Neural crest cell (in vitro differentiated cells): ENCODE data around the gene SPDYE8. TPM values are rescaled to one million over a fixed set of nuclear protein-coding genes. Genes with fewer than 3 reads are reported as not detected.
"Not testable (repeated sequence)": the region's sequence is repeated elsewhere in the genome, so short reads cannot be mapped to it uniquely, and the experiment has no call there.

Source experiments
- DNase-seq: peaks from one replicate; pipeline ENCODE4 v3.0.0; 2021; ENCODE audit warnings: low read depth, mixed read lengths, low spot score
- H3K27ac Mint-ChIP-seq: one replicate; pipeline ENCODE4 v1.8.0; 2021; ENCODE audit warnings: mild to moderate bottlenecking, mixed read lengths; ENCODE audit not compliant: unreplicated experiment
- H3K27me3 Mint-ChIP-seq: 2 replicates; pipeline ENCODE4 v1.8.0; 2021; ENCODE audit warnings: low read depth, mild to moderate bottlenecking, mixed read lengths
- H3K36me3 Mint-ChIP-seq: 2 replicates; pipeline ENCODE4 v1.8.0; 2021; ENCODE audit warnings: low read depth, mild to moderate bottlenecking, mixed read lengths
- H3K4me1 Mint-ChIP-seq: 2 replicates; pipeline ENCODE4 v1.8.0; 2021; ENCODE audit warnings: mixed read lengths
- H3K4me3 Mint-ChIP-seq: one replicate; pipeline ENCODE4 v1.8.0; 2021; ENCODE audit warnings: mild to moderate bottlenecking, mixed read lengths
- H3K9me3 Mint-ChIP-seq: 2 replicates; pipeline ENCODE4 v1.8.0; 2021; ENCODE audit warnings: mixed read lengths
- long read RNA-seq: library from polyadenylated mRNA; unstranded; transcript quantifications from one replicate; pipeline ENCODE4 v2.0.0, GENCODE V29; 2020
- total RNA-seq: library from RNA; stranded (reverse); gene quantifications from 2 replicates; pipeline ENCODE4 v1.2.1, GENCODE V29; 2021

SPDYE8 gene, protein sequence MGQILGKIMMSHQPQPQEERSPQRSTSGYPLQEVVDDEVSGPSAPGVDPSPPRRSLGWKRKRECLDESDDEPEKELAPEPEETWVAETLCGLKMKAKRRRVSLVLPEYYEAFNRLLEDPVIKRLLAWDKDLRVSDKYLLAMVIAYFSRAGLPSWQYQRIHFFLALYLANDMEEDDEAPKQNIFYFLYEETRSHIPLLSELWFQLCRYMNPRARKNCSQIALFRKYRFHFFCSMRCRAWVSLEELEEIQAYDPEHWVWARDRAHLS
- total RNA-seq: not detected in 2 replicates
- long read RNA-seq: 0 reads

DNA sequence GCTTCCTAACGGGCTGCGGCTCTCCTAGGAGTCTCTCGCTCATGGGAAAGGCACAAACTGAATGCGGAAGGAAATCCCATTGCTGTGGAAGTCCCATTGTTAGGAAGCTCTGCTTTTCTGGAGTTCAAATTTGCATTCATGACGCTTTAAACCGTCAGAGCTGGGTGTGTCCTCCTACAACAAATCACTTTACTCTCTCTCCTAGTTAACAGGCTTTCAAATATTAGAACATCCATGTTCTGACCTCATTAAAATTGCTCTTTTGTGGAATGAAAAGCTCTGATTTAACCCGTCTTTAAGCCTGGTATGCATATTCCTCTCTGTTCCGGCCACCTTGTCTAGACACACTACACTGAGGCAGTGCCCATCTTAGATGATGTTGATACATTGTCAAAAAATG, at the start of gene SPDYE8:
Gene SPDYE8, minus strand, starts transcription at position 101 of the 400 bp plus-strand sequence. CDS start 1,800 bp downstream, outside the sequence.
- not testable (repeated sequence) for H3K27ac Mint-ChIP-seq, H3K4me3 Mint-ChIP-seq, DNase-seq, H3K9me3 Mint-ChIP-seq, H3K27me3 Mint-ChIP-seq, H3K4me1 Mint-ChIP-seq, H3K36me3 Mint-ChIP-seq

DNA sequence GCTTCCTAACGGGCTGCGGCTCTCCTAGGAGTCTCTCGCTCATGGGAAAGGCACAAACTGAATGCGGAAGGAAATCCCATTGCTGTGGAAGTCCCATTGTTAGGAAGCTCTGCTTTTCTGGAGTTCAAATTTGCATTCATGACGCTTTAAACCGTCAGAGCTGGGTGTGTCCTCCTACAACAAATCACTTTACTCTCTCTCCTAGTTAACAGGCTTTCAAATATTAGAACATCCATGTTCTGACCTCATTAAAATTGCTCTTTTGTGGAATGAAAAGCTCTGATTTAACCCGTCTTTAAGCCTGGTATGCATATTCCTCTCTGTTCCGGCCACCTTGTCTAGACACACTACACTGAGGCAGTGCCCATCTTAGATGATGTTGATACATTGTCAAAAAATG, 28.2 kb upstream of the SPDYE8 start, which contains the start of gene SPDYE11:
Gene SPDYE11, minus strand, starts transcription at position 101 of the 400 bp plus-strand sequence. CDS start 1,800 bp downstream, outside the sequence.
- H3K4me1 Mint-ChIP-seq, H3K27me3 Mint-ChIP-seq, H3K4me3 Mint-ChIP-seq, H3K27ac Mint-ChIP-seq, DNase-seq, H3K36me3 Mint-ChIP-seq, H3K9me3 Mint-ChIP-seq: not testable (repeated sequence)

DNA sequence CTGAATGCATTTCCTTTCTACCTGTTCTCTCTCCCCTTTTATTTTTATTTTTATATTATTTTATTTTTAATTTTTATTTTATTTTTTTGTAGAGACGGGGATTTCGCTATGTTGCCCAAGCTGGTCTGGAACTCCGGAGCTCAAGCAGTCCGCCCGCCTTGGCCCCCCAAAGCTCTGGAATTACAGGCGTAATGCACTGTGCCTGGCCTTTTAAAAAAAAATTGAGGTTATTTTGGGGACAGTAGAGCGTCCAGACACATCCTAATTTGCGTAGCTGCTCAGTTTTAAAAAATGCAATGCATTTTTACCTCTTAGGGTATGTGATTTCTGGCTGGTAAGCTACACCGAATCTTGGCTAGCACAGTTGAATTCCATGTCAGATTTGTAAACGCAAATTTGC, 23.1 kb downstream of the SPDYE8 start:
- H3K4me3 Mint-ChIP-seq, H3K9me3 Mint-ChIP-seq, H3K4me1 Mint-ChIP-seq, H3K27ac Mint-ChIP-seq, H3K27me3 Mint-ChIP-seq, H3K36me3 Mint-ChIP-seq: not testable (repeated sequence)
- peak; percentile 2 for DNase-seq

DNA sequence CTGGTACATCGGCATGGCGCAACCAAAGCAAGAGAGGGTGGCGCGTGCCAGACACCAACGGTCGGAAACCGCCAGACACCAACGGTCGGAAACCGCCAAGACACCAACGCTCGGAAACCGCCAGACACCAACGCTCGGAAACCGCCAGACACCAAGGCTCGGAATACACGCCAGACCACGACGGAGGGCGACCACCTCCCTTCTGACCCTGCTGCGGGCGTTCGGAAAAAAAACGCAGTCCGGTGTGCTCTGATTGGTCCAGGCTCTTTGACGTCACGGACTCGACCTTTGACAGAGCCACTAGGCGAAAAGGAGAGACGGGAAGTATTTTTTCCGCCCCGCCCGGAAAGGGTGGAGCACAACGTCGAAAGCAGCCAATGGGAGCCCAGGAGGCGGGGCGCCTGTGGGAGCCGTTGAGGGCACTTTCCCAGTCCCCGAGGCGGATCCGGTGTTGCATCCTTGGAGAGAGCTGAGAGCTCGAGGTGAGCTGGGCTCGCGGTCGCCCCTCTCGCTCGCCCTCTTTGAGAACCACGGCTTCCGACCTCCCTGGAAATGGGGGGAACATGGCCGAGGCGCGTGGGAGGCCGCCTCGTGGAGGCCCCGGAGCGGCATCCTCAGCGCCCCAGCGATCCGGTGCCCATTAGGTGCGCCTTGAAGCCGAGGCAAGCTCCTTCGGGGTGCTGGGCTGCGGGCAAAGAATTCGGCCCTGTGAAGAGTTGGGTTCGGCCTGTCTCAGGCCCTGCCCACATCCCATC, 23.7 kb downstream of the SPDYE8 start:
- H3K27ac Mint-ChIP-seq: peak overlapping the region; percentile 83
- not testable (repeated sequence) for H3K36me3 Mint-ChIP-seq, H3K4me1 Mint-ChIP-seq, H3K9me3 Mint-ChIP-seq, H3K27me3 Mint-ChIP-seq
- peak overlapping the region; percentile 95 for H3K4me3 Mint-ChIP-seq
- peak; percentile 85 for DNase-seq

DNA sequence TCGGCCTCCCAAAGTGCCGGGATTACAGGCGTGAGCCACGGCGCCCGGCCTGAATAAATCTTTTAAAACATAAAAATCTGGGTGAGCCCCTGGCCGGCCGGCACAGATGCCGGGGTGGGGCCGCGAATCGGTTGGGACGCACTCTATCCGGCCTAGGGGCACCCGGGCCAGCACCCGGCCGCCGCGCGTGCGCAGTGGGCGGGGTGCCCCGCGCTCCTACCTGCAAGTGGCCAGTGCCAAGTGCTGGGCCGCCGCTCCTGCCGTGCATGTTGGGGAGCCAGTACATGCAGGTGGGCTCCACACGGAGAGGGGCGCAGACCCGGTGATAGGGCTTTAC, 24.2 kb downstream of the SPDYE8 start:
- H3K27me3 Mint-ChIP-seq, H3K36me3 Mint-ChIP-seq, H3K4me1 Mint-ChIP-seq, H3K9me3 Mint-ChIP-seq: not testable (repeated sequence)
- DNase-seq: peak; percentile 58
- peak overlapping the region; percentile 83 for H3K27ac Mint-ChIP-seq
- H3K4me3 Mint-ChIP-seq: peak overlapping the region; percentile 95

DNA sequence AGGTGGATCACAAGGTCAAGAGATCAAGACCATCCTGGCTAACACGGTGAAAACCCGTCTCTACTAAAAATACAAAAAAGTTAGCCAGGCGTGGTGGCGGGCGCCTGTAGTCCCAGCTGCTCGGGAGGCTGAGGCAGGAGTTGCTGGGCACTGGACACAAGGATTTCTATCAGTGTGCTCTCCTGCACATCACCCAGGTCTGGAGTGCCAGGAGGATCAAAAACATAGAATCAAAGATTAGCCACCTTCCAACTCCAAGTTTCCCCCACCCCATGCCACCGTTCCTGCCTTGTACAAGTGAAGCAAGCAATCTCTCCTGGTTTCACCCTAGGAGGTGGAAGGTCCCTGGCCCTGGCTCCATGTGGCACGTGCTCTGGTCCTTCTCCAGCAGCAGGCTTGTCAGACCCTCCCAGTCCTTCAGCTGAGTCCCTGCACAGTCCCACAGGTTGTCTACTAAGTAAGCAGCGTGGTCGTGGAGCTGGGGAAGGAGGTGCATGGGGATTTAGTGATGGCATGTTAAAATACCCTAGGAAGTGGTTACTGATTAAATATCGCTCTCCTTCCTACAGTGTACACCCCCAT, 31.6 kb downstream of the SPDYE8 start:
- not testable (repeated sequence) for H3K27ac Mint-ChIP-seq, H3K9me3 Mint-ChIP-seq, DNase-seq, H3K36me3 Mint-ChIP-seq, H3K4me1 Mint-ChIP-seq, H3K27me3 Mint-ChIP-seq, H3K4me3 Mint-ChIP-seq

DNA sequence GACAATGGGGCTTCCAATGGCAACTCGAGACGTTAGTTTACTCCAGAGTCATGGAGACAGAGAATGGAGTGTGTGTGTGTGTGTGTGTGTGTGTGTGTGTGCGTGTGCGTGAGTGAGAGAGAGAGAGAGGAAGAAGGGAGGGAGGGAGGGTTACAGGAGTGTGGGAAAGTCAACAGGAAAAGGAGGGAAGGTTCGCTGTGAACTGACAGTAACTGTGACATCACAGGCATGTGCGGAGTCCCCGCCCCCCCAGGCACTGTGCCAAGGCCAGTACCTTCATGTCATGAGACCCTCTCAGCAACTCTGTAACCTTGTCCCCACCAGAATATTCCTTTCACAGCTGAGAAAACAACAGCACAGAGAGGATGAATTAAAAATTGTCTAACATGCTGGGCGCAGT, 32.1 kb downstream of the SPDYE8 start:
- not testable (repeated sequence) for H3K27me3 Mint-ChIP-seq, H3K4me3 Mint-ChIP-seq, H3K27ac Mint-ChIP-seq, H3K4me1 Mint-ChIP-seq, H3K9me3 Mint-ChIP-seq, DNase-seq, H3K36me3 Mint-ChIP-seq

DNA sequence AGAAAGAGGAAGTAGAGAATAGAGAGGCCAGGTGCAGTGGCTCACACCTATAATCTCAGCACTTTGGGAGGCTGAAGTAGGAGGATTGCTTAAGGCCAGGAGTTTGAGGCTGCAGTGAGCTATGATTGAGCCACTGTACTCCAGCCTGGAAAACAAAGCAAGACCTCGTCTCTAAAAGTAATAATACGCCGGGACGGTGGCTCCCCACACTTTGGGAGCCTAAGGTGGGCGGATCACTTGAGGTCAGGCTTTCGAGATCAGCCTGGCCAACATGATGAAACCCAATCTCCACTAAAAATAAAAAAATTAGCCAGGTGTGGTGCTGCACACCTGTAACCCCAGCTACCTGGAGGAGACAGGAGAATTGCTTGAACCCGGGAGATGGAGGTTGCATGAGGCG, 34.1 kb downstream of the SPDYE8 start:
- not testable (repeated sequence) for H3K27ac Mint-ChIP-seq, H3K4me3 Mint-ChIP-seq, DNase-seq, H3K36me3 Mint-ChIP-seq, H3K9me3 Mint-ChIP-seq, H3K4me1 Mint-ChIP-seq, H3K27me3 Mint-ChIP-seq

DNA sequence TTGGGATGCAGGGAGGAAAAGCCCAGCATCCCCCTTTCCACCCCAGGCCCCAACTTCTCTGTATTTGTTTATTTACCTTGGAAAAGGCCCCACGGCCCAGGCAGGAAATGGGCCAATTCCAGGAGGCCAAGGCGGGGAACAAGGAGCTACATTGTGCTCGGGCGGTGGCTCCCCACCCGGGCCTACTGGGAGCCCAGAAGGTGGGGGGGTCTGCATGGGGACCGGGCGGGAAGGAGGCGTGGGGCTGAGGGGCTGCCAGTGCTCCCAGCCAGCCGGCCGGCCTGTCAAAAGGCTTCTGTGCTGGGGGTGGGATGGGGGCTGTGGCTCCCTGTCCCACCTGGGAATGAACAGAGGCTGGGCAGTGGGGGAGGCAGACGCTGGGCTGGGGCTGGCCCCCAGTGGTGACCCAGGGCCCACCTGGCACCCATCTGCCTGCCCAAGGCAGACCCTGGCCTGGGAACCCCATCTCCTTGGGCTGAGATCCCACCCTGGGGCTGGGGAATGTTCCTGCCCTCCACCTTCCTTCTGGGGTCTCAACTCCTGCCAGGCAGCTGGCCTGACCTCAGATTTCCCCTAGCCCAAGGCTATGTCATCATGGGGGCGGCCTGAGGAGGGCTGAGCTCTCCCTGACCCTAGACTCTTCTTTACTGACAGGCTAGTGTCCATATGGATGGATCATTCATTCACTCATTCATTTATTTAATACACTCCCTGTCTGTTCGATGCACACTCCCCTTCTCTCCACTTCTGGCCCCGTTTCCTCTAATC, 39.2 kb downstream of the SPDYE8 start:
- H3K9me3 Mint-ChIP-seq, H3K4me1 Mint-ChIP-seq, H3K4me3 Mint-ChIP-seq, H3K27ac Mint-ChIP-seq, DNase-seq, H3K27me3 Mint-ChIP-seq, H3K36me3 Mint-ChIP-seq: not testable (repeated sequence)

DNA sequence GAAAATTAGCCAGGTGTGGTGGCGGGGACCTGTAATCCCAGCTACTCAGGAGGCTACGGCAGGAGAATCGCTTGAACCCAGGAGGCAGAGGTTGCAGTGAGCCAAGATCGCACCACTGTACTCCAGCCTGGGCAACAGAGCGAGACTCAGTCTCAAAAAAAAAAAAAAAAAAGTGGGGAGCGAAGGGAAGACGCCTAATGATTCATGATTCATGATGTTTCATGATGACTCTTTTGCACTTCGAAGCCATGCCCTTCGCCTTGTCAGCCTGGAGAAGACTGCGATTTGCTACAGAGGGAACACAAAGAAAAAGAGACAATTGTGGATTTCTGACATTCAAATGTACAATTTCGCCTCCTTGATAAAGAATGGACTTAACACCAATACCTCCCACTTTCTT, 47.5 kb downstream of the SPDYE8 start:
- H3K4me1 Mint-ChIP-seq, H3K27me3 Mint-ChIP-seq: not testable (repeated sequence)

DNA sequence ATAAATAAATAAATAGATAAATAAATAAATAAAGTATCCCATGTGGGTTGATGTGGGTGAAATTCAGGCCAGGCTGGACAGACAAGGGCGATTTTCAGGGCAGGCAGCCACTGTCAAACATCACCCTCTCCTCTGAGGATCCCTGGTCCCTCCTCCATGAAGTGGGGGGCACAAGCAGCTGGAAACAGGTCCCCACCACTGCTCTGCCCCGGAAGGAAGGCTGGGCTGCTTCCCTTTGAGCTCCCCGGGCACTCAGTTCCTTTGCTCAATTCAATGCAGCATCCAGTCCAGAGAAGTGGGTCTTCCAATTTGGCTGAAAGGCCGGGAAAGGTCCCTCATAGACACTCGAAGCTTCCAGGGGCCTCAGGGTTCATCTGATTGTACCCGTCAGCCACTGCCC, 49.2 kb downstream of the SPDYE8 start:
- not testable (repeated sequence) for H3K4me1 Mint-ChIP-seq, H3K4me3 Mint-ChIP-seq, H3K27me3 Mint-ChIP-seq, H3K27ac Mint-ChIP-seq, H3K36me3 Mint-ChIP-seq, DNase-seq, H3K9me3 Mint-ChIP-seq

More for the DNA sequence above, 47.5 kb downstream of the SPDYE8 start:
- H3K27ac Mint-ChIP-seq, H3K4me3 Mint-ChIP-seq, H3K9me3 Mint-ChIP-seq, DNase-seq, H3K36me3 Mint-ChIP-seq: not testable (repeated sequence)

DNA sequence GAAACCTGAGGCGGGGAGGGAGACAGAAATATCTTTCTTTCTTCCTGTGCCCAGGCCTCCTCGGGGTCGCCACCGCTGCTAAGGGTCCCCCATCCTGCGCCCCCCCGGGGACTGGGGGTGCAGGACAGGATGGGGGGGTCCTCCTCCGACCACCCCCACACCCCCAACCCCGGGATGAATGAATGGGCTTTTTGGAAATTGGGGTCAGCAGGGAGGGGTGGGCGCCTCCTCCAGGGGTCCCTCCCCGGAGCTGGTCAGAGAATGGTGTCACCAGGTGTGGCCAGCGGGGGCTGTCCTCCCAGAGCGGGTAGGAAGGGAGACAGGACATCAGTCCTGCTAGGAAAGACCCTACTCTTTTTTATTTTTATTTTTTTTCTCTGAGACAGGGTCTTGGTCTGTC, 53.1 kb downstream of the SPDYE8 start:
- not testable (repeated sequence) for H3K4me3 Mint-ChIP-seq, DNase-seq, H3K4me1 Mint-ChIP-seq, H3K9me3 Mint-ChIP-seq, H3K27me3 Mint-ChIP-seq, H3K36me3 Mint-ChIP-seq, H3K27ac Mint-ChIP-seq

DNA sequence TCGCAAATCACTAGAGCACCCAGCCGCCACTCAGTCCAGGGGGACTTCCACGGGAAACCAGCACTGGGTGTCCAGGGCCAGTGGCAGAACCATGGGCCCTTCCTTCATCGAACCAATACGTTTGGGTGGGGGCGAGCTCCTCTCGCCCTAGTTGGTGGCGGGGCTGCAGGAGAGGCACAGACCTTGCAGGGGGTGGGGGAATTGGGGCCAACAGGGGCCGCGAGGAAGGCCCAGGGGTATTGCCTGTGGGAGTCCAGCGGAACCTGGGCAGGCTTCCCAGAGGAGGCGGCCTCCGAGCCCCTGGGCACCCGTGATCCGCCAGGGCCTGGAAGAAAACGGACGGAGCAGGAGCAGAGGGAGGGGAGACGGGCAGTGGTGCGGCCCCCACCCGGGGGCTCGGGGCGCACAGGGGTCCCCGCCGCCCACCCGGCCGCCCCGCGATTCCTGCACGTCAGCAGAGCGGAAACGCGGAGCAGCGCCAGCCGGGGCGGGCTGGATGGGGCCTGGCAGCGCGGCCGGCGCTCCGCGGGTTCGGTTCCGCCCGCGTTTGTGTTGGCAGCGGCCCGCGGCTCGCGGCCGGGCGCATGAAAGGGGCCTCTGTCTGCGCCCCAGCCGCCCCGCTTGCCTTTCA, 53.8 kb downstream of the SPDYE8 start:
- not testable (repeated sequence) for H3K9me3 Mint-ChIP-seq, H3K4me1 Mint-ChIP-seq, H3K36me3 Mint-ChIP-seq, DNase-seq, H3K27me3 Mint-ChIP-seq, H3K27ac Mint-ChIP-seq, H3K4me3 Mint-ChIP-seq
